Neural crest cell (in vitro differentiated cells): Measurements from ENCODE around the gene COL20A1. TPM values are rescaled to one million over a fixed set of nuclear protein-coding genes. Genes with fewer than 3 reads are reported as not detected.

Source experiments
- DNase-seq: peaks from one replicate; pipeline ENCODE4 v3.0.0; 2021; ENCODE audit warnings: low read depth, mixed read lengths, low spot score
- H3K27ac Mint-ChIP-seq: one replicate; pipeline ENCODE4 v1.8.0; 2021; ENCODE audit warnings: mild to moderate bottlenecking, mixed read lengths; ENCODE audit not compliant: unreplicated experiment
- H3K27me3 Mint-ChIP-seq: 2 replicates; pipeline ENCODE4 v1.8.0; 2021; ENCODE audit warnings: low read depth, mild to moderate bottlenecking, mixed read lengths
- H3K36me3 Mint-ChIP-seq: 2 replicates; pipeline ENCODE4 v1.8.0; 2021; ENCODE audit warnings: low read depth, mild to moderate bottlenecking, mixed read lengths
- H3K4me1 Mint-ChIP-seq: 2 replicates; pipeline ENCODE4 v1.8.0; 2021; ENCODE audit warnings: mixed read lengths
- H3K4me3 Mint-ChIP-seq: one replicate; pipeline ENCODE4 v1.8.0; 2021; ENCODE audit warnings: mild to moderate bottlenecking, mixed read lengths
- H3K9me3 Mint-ChIP-seq: 2 replicates; pipeline ENCODE4 v1.8.0; 2021; ENCODE audit warnings: mixed read lengths
- total RNA-seq: library from RNA; stranded (reverse); gene quantifications from 2 replicates; pipeline ENCODE4 v1.2.1, GENCODE V29; 2021
- TF ChIP-seq, protein P1 (sequence below): fragments of 200-600 bp; sonication (generic); conservative IDR thresholded peaks from 2 replicates; pipeline ENCODE4 v1.5.0; 2021; ENCODE audit warnings: antibody characterized with exemption, mild to moderate bottlenecking

Gene COL20A1
- total RNA-seq, 1 donor from 2014 or later = 10.2 TPM

DNA sequence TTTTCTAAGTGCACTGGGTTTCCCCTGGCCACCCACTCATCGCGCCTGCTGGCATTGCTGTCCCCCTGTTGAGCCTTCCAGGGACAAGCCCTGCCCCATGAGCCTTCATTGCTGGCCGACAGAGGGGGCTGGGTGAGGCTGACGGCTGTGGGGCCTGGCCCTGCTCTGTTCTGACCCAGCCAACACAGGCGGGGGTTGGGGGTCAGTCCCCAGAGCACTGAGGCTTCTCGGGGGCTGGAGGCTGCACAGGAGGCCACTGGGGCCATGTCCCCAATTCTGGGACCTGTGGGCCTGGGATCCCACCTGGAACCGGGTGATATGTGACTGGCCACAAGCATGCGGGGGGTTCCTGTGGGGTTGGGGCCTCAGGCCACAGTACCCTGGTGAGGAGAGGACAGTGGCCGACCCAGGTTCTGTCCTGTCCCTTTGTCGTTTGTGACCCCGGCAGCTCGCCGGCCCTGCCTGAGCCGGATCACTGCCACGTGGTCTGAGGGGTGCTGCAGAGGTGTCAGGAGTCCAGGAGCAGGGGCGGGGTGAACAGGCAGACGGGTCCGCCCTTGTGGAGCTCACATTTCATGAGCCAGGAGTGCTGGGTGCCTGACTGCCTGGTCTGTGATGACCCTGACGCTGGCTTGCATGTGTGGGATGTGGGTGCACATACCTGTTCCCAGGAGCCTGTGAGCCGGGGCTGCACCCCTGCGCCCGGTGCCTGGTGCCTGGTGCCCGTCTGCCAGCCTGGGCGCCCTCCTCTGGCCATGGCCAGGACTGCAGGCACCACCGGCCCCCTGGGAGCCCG, 2.1 kb upstream of the COL20A1 start:
- Mint-ChIP-seq H3K4me3 (peak overlapping the region; percentile 49), H3K4me1 (peaks cover 17% of the 10 kb centered on the region), H3K27me3 (peaks cover 4% of the 10 kb centered on the region), H3K36me3 (no peaks in the 10 kb centered on the region), H3K27ac (no peak overlapping the region), H3K9me3 (no peaks in the 10 kb centered on the region)
- TF ChIP-seq, protein P1, sequence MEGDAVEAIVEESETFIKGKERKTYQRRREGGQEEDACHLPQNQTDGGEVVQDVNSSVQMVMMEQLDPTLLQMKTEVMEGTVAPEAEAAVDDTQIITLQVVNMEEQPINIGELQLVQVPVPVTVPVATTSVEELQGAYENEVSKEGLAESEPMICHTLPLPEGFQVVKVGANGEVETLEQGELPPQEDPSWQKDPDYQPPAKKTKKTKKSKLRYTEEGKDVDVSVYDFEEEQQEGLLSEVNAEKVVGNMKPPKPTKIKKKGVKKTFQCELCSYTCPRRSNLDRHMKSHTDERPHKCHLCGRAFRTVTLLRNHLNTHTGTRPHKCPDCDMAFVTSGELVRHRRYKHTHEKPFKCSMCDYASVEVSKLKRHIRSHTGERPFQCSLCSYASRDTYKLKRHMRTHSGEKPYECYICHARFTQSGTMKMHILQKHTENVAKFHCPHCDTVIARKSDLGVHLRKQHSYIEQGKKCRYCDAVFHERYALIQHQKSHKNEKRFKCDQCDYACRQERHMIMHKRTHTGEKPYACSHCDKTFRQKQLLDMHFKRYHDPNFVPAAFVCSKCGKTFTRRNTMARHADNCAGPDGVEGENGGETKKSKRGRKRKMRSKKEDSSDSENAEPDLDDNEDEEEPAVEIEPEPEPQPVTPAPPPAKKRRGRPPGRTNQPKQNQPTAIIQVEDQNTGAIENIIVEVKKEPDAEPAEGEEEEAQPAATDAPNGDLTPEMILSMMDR = peak; percentile 72
- peak; percentile 74 for DNase-seq

DNA sequence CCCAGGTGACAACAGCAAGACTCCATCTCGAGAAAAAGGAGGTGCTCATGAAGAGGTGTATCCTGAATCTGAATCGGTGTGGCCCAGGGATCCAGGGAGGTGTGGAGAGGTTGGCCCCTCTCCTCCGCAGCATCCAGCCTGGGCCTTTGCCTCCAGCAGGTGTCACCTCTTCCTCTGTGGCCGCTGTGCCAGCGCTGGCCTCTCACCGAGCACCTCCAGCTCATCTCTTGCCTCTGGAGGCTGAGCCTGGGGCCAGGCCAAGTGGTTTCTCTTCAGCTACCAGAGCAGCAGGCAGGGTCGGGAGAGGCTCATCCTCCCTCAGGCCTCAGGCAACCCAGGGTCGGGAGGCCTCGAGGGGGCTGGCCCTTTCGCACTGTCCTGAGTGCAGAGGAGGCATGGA, 1.2 kb upstream of the COL20A1 start:
- H3K27ac Mint-ChIP-seq = no peak overlapping the region
- H3K4me3 Mint-ChIP-seq = no peak overlapping the region
- no peak for DNase-seq
- H3K27me3 Mint-ChIP-seq = peaks cover 4% of the 10 kb centered on the region
- H3K4me1 Mint-ChIP-seq = peaks cover 25% of the 10 kb centered on the region
- TF ChIP-seq, protein P1 = no peak
- no peaks in the 10 kb centered on the region for H3K9me3 Mint-ChIP-seq
- H3K36me3 Mint-ChIP-seq = no peaks in the 10 kb centered on the region

DNA sequence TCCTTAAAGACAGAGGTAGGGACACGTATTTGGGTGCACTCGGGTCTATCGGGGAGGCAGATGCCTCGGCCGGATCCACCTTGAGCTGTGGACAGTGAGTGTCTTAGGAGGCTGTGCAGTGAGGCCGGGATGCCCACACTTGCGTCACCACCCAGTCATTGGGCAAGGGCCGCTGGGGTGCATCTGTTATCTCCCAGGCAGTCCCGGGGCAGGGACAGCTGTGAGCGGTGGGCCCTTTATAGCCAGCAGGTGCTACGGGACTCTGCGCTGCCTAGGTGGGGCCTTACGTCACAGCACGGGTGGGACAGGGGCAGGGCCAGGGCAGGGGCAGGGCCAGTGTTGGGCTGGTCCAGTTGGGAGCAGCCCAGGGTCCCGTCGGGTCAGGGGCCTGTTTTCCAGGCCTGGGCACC, 689 bp upstream of the COL20A1 start:
- TF ChIP-seq, protein P1 = no peak
- Mint-ChIP-seq H3K9me3 (no peaks in the 10 kb centered on the region), H3K27ac (no peak overlapping the region)

DNA sequence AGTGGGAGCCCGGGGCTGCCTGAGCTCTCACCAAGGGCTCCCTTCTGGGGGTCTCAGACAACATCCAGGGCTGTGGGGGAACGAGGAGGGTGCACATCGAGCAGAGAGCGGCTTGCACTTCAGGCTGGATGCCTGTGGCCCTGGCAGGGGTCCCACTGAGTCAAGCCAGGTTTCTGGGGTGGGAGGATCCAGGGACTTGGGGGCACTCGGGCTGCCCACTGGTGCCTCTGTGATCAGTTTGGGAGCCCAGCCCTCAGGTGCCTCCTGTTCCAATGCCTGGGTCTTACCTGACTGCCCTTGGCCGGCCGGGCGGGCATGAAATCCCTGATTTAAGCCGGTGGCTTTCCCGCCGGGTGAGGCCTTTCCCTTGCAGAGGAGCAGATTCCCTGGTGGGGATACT, 470 bp downstream of the COL20A1 start:
- Mint-ChIP-seq H3K4me3 (no peak overlapping the region), H3K36me3 (no peaks in the 10 kb centered on the region), H3K27me3 (peaks cover 4% of the 10 kb centered on the region), H3K4me1 (peaks cover 26% of the 10 kb centered on the region), H3K9me3 (no peaks in the 10 kb centered on the region), H3K27ac (no peak overlapping the region)
- TF ChIP-seq, protein P1 = no peak
- DNase-seq = no peak

More for the DNA sequence above, 689 bp upstream of the COL20A1 start:
- Mint-ChIP-seq H3K4me3 (no peak overlapping the region), H3K36me3 (no peaks in the 10 kb centered on the region), H3K27me3 (peaks cover 4% of the 10 kb centered on the region), H3K4me1 (peaks cover 26% of the 10 kb centered on the region)
- DNase-seq = no peak

DNA sequence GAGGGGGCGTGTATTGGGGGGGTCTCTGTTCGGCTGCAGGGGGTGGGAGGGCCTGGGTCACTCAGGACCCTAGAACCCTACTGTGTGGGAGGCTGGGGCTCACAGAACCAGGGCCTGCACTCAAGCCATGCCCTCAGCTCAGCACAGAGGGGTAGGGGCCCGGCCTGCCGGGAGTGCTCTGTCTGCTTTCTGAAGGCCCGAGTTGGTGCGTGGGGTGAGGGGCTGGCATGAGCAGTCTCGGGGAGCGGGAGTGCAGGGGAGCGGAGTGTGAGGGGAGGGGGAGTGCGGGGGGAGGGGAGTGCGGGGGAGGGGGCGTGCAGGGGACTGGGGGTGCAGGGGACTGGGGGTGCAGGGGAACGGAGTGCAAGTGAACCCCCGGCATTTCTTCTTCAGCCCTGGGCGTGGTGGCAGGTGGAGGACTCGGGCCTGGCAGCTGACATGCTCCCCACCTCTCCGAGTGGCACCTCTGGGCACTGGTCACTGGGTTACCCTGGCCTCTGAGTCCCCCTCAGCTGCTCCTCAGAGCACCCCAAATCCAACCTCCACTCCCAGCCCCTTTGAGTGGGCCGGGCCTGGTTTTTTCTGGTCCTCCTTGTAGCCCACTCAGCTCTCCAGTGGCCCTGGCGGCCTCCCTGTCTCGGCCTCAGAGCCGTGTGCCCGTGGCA, 1.0 kb downstream of the COL20A1 start:
- peaks cover 4% of the 10 kb centered on the region for H3K27me3 Mint-ChIP-seq
- H3K9me3 Mint-ChIP-seq = no peaks in the 10 kb centered on the region
- DNase-seq = no peak
- no peak overlapping the region for H3K27ac Mint-ChIP-seq
- peaks cover 1% of the 10 kb centered on the region for H3K36me3 Mint-ChIP-seq
- H3K4me1 Mint-ChIP-seq = peaks cover 27% of the 10 kb centered on the region
- TF ChIP-seq, protein P1 = no peak
- no peak overlapping the region for H3K4me3 Mint-ChIP-seq
